HG03558 (cell line): ENCODE data around the gene SDK2.
"Not testable (repeated sequence)": the region's sequence is repeated elsewhere in the genome, so short reads cannot be mapped to it uniquely, and the experiment has no call there.

Source experiments
- ATAC-seq: cut with Tn5 transposase; IDR thresholded peaks from one replicate; pipeline ENCODE4 v1.9.1; 2021; ENCODE audit warnings: moderate number of reproducible peaks; ENCODE audit not compliant: unreplicated experiment; ENCODE audit errors: extremely low read depth

The SDK2 gene

DNA sequence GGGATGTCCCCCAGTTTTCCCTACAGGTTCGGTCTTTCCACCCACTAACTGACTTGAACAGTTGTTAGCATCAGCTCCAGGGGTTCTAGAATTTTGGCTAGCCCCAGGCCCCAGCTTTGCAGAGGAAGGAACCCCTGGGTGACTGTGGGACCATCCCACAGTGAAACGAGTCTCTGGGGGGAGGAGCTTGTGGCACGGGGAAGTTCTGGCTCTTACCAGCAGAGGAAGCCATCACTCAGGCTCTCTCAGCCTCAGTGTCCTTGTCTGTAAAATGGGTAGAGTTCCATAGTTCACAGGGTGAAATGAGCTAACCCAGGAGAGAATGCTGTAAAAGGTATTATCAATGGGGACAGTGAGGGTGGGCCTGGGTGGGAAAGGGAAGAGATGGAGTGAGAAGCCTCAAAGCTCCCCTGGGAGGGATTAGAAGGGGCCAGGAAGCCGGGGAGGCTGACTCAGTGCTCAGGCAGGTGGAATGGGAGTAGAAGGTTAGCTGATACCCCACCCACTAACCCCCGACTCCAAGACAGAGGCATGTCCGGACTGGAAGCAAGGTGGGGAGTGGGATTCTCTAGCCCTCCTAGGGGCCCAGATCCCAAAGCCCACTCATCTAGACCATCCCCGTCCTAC is 301.6 kb downstream of the SDK2 start:
- ATAC-seq = no peak

- ATAC-seq = no peak
Observed at GRCh38 chr17:73342050-73342522, 302.2 kb downstream of the SDK2 start.

- no peak for ATAC-seq
Observed at GRCh38 chr17:73341350-73342049, 302.7 kb downstream of the SDK2 start.

DNA sequence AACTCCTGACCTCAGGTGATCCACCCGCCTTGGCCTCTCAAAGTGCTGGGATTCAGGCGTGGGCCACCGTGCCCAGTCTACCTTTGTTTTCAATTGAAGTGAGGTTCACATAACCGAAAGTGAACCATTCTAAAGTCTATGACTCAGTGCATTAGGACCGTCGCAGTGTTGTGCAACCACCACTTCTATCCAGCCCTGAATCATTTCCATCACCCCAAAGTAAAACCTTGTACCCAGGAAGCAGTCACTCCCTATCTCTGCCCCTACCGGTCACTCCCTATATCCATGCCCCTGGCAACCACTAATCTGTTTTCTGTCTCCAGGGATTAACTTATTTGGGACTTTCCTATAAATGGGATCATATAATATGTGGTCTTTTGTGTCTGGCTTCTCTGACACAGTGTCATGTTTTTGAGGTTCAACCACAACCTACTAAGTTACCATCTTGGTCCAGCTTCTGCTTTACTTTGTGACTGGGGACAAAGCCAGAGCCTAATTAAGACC is 304.1 kb downstream of the SDK2 start:
- no peak for ATAC-seq

DNA sequence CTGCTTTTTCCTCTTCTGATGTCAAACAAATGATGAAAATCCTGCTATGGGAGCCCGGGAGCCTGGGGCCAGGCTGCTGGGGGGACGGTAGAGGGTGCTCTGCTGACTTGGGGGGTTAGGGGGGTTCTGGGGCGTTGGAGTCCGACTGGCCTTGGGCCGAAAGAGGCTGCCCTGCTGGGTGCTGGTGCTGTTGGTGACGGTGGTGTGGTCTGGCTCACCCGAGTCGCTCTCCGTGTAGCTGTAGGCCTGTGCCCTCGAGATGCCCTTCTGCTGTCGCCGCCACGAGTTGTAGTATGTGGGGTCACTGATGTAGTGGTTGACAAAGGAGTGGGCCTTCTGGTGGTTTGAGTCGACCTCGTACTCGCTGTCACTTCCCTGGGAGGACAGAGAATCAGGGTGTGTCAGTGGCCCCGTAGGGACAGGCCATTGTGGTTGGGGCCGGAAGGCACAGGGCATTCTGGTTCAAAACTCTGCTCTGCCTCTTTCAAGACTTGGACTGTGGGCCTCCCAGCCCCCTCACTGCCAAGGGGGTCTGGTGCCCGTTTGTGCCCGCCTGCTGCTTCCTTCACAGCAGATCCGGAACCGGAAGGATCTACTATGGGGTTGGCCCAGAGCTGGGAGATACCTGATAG is 305.6 kb downstream of the SDK2 start:
- no peak for ATAC-seq

DNA sequence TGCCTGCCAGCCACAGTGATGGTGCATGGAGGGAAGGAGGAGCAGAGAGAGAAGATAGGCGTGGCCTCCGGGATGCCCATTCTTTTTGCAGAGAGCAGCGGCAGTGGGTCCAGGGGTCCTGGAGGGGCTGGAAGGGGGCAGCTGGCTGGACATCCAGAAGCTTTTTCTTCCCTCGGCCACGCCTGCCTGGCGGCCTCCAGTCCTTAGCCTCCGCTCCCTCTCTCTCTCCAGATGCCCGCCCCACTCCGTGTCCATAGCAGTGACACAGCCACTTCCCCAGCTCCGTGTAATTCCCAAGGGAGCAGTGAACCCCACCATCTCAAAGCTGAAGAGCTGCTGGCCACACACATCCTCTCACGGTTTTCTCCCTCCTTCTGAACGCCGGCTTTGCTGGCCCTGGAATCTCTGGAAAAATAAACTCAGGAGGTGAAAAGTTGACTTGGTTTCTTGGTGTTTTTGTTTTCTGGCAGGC is 306.2 kb downstream of the SDK2 start:
- no peak for ATAC-seq

GRCh38 chr17:73337330-73337710 is 306.9 kb downstream of the SDK2 start:
- no peak for ATAC-seq

GRCh38 chr17:73336408-73337329 is 307.6 kb downstream of the SDK2 start:
- ATAC-seq = no peak

GRCh38 chr17:73335591-73336407 is 308.4 kb downstream of the SDK2 start:
- ATAC-seq = no peak

DNA sequence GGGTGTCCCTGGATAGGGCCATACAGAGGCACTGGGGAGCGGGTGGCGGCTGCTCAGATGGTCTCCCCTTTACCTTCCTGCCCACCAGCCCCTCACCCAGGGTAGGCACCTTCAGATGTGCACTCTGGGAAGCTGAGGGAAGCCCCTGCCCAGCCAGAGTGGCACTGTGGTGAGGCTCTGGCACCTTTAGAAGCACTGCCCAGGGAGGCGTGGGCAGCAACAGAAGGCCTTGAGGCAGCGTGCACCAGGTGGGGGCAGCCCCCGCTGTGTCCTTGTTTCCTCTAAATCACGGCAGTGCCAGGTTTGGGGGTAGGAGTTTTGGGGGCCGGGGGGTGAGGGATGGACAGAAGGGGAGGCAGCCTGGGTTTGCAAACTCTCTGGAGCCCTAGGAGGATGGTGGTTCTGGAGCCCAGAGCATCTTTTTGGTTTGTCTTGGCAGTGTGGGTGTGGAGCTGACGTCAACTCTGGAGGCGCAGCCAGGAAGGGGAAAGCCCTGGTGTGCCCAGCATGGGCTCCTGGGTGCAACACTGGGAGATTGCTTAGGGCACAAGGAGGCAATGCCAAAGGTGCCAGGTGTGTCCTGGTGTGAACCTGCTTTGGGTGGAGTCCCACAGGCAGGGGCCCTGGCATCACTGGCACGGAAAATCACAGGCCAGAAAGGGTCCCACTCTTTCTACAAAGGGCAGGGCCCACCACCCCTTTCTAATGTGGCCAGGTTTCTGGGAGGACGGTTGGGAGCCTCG is 309.3 kb downstream of the SDK2 start:
- ATAC-seq = no peak

DNA sequence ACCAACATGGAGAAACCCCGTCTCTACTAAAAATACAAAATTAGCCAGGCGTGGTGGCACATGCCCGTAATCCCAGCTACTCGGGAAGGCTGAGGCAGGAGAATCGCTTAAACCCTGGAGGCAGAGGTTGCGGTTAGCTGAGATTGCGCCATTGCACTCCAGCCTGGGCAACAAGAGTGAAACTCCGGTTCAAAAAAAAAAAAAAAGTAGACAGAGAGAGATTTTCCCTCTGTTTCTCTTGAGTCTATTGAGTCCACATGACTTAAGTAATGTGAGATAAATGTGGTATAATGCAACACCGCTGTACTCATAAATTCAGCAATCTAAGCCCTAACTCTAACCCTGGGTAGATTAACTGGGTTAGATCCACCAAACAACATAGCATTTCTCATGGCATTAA is 310.8 kb downstream of the SDK2 start:
- not testable (repeated sequence) for ATAC-seq

DNA sequence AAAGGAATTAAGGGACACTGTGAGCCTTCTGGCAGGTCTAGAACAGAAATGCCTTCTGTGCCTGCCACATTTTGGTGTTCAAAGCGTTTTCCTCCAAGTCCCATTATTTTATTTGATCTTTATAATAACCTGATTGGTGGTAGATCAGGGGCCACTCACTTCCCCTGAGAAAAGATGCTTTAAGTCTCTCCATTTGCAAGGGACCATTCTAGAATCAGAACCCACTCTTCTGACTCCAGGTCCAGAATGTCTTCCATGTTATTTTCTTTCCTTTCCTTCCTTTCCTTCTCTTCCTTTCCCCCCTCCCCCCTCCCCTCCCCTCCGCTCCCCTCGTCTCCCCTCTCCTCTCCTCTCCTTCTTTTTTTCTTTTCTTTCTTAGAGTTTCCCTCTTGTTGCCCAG is 313.2 kb downstream of the SDK2 start:
- no peak for ATAC-seq

GRCh38 chr17:73327676-73328075 is 316.6 kb downstream of the SDK2 start:
- ATAC-seq = no peak

DNA sequence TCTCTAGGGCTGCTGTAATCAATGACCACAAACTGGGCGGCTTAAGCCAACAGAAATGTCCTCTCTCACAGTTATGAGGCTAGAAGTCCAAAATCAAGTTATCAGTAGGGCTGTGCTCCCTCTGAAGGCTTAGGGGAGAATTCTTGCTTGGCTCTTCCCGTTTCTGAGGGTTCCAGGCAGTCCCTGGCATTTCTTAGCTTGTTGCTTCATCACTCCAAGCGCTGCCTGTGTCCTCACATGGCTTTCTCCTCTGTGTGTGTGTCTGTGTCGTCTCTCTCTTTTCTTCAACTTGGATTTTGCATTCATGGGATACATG is 318.8 kb downstream of the SDK2 start:
- no peak for ATAC-seq

DNA sequence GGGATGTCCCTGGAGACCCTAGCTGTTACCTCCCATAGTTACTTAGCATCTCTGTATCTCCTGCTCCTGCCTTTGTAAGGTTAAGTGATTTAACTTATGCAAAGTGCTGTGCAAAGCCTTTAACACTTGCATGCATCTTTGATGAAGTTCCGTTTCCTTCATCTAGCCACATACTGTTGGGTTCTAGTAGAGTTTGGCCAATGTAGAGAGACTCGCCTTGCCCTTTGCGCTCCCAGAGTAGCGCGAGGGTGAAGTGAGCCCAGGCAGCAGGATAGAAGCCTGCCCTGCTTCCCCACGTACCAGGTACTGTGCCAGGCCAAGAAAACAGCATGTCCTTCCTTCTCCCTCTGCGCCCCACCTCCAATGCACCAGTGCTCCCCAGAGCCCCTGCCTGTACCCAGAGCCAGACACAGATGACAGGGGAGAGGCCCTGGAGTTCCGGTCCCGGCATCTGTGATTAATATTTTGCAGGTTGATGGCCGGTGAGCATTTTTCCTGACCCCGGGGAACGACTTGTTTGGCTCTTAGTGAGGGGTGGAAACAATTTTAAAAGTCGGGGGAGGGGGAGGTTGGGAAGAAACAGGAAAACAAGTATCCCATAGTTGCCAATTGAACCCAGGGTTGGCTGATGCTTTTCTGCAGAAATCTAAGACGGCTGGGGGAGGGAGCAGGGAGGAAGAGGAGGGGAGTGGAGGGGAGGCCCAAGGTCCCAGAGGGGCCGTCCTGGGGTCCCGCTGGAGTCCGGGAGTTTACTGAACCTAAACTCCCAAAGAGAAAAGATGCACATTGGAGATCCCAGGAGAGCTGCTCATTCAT is 319.3 kb downstream of the SDK2 start:
- ATAC-seq = no peak

GRCh38 chr17:73324160-73324475 is 320.1 kb downstream of the SDK2 start:
- ATAC-seq = no peak

DNA sequence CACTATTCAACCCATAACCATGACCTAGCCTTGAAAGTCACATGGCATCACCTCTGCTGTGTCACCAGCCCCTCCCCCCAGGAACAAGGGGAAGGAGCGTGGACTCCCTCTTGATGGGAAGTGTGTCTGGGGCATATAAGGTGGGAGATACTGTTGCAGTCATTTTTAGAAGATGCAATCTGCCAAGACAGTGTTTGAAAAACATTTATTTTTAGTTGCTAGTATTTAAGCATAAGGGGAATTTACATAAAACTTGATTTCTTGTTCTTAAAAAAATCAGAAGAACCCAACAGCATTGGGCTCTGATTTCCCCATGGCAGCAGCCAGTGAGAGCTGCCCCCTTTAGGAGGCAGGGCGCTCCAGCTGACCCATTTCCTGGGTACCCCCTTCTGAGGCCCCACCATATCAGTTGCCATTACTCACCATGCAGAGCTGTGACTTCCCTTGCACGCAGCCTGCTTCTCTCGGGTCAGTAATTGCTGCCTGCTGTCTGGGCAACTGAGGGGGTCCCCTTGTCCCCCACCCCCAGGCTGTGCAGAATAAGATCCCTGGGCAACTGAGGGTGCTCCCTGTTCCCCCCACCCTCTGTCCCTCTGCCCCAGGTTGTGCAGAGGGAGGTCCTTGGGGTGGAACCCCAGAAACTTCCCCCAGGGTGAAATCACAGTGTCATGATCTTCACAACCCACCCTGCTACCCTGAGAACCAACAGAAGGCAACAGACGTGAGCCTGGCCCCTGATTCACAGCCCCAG is 320.7 kb downstream of the SDK2 start:
- no peak for ATAC-seq
